Hindlimb muscle (tissue), 1 donor: Measurements from ENCODE around the gene MICB. TPM values are rescaled to one million over a fixed set of nuclear protein-coding genes. Genes with fewer than 3 reads are reported as not detected.
A peak's percentile ranks its signal among the peaks of the same experiment; 100 is the strongest.
"Not testable (repeated sequence)": the region's sequence is repeated elsewhere in the genome, so short reads cannot be mapped to it uniquely, and the experiment has no call there.

ENCODE experiments used
- DNase-seq: peaks from one replicate; pipeline ENCODE4 v3.0.0-alpha.2; 2013
- polyA plus RNA-seq: library from polyadenylated mRNA; unstranded; fragments of 120-200 nt; gene quantifications from one replicate; pipeline ENCODE4 v1.2.1, GENCODE V29; 2013; ENCODE audit not compliant: insufficient read length

Gene MICB
- polyA plus RNA-seq, 1 donor: 0.85 TPM

- peak; percentile 97 for DNase-seq
These were observed 43.9 kb downstream of the MICB start, which contains the start of gene DDX39B for GRCh38 chr6:31541658-31542521. Gene DDX39B, minus strand, starts transcription at chr6:31542003. Its CDS starts 1,471 bp downstream, at chr6:31540532.

GRCh38 chr6:31543639-31544038 is 45.7 kb downstream of the MICB start:
- DNase-seq: no peak

GRCh38 chr6:31544676-31545075 is 46.7 kb downstream of the MICB start:
- no peak for DNase-seq

GRCh38 chr6:31545291-31545690 is 47.3 kb downstream of the MICB start:
- no peak for DNase-seq

- peak; percentile 89 for DNase-seq
These were observed 48.5 kb downstream of the MICB start, which contains the start of gene ATP6V1G2 for GRCh38 chr6:31546339-31546957. Gene ATP6V1G2, minus strand, starts transcription at chr6:31546608. Its CDS starts 49 bp downstream, at chr6:31546559.

GRCh38 chr6:31546958-31547726 is 49.2 kb downstream of the MICB start, which contains the start of gene NFKBIL1:
Gene NFKBIL1, plus strand, starts transcription at chr6:31547608. Its CDS starts 87 bp downstream, at chr6:31547695.
- peak; percentile 98 for DNase-seq

GRCh38 chr6:31547727-31548543 is 50.0 kb downstream of the MICB start:
- no peak for DNase-seq

GRCh38 chr6:31548544-31548873 is 50.6 kb downstream of the MICB start:
- DNase-seq: no peak

- DNase-seq: not testable (repeated sequence)
These were observed 53.4 kb downstream of the MICB start for GRCh38 chr6:31551371-31551770.

- no peak for DNase-seq
These were observed 58.4 kb downstream of the MICB start for GRCh38 chr6:31556307-31556706.

- DNase-seq: no peak
These were observed 59.7 kb downstream of the MICB start for GRCh38 chr6:31557443-31558317.

GRCh38 chr6:31558318-31558625 is 60.3 kb downstream of the MICB start:
- no peak for DNase-seq

- DNase-seq: no peak
These were observed 60.9 kb downstream of the MICB start for GRCh38 chr6:31558631-31559500.

GRCh38 chr6:31559606-31559957 is 61.6 kb downstream of the MICB start:
- no peak for DNase-seq

GRCh38 chr6:31559958-31560696 is 62.2 kb downstream of the MICB start:
- DNase-seq: no peak

GRCh38 chr6:31560697-31561058 is 62.7 kb downstream of the MICB start:
- DNase-seq: no peak
